CD4-positive, alpha-beta T cell (primary cell): Measurements from ENCODE around the gene PROSER2. TPM values are rescaled to one million over a fixed set of nuclear protein-coding genes. Genes with fewer than 3 reads are reported as not detected.

ENCODE experiments used
- ATAC-seq: fragments of 200-7000 bp; cut with Tn5 transposase; one replicate; pipeline ENCODE4 v1.10.0; 2022; ENCODE audit warnings: mild to moderate bottlenecking; ENCODE audit not compliant: poor library complexity
- CTCF ChIA-PET: fragments of 350-600 bp; sonication (Branson Sonifier 250); formaldehyde crosslinking; loops from one replicate; lab custom pipeline; 2021; ENCODE audit warnings: antibody characterized with exemption, inconsistent platforms; lab: Charles Lee
- POLR2A ChIA-PET: fragments of 350-600 bp; sonication (Branson Sonifier 250); formaldehyde crosslinking; loops from one replicate; lab custom pipeline; 2021; ENCODE audit warnings: antibody characterized with exemption, inconsistent platforms; lab: Charles Lee
- DNase-seq, 14 experiments: peaks; one replicate each; pipeline ENCODE4 v3.0.0-alpha.2; 2013 to 2020; ENCODE audit warnings: mixed read lengths in 2 of 14
- H3K27ac ChIP-seq, 2 donors: one replicate each; pipeline versions ENCODE4 v1.5.1 to v1.7.0; 2013; ENCODE audit warnings: low read length in 2 of 2, low read depth in 1 of 2, mild to moderate bottlenecking in 1 of 2
- H3K27me3 ChIP-seq, 2 experiments: 1 replicate in 1 of 2; 2 replicates in 1 of 2; pipeline versions ENCODE4 v1.6.1 to v1.7.0; 2013; ENCODE audit warnings: low read length in 2 of 2, control low read depth in 1 of 2, mild to moderate bottlenecking in 1 of 2, moderate library complexity in 1 of 2; ENCODE audit not compliant: insufficient read depth in 2 of 2, control insufficient read depth in 1 of 2
- H3K36me3 ChIP-seq: one replicate; pipeline ENCODE4 v1.6.1; 2013; ENCODE audit warnings: low read length, control low read depth; ENCODE audit not compliant: insufficient read depth
- H3K4me1 ChIP-seq: one replicate; pipeline ENCODE4 v1.6.1; 2013; ENCODE audit warnings: low read length, control low read depth; ENCODE audit not compliant: insufficient read depth
- H3K4me3 ChIP-seq: one replicate; pipeline ENCODE4 v1.5.1; 2013; ENCODE audit warnings: mild to moderate bottlenecking, low read length, moderate library complexity
- H3K9me3 ChIP-seq, 2 experiments: 1 replicate in 1 of 2; 2 replicates in 1 of 2; pipeline versions ENCODE4 v1.6.1 to v1.7.0; 2013; ENCODE audit warnings: low read length in 2 of 2, mild to moderate bottlenecking in 2 of 2, control low read depth in 1 of 2, moderate library complexity in 1 of 2; ENCODE audit not compliant: control insufficient read depth in 1 of 2, insufficient read depth in 1 of 2
- H3K27ac Mint-ChIP-seq: one replicate; pipeline ENCODE4 v1.8.0; 2020; ENCODE audit warnings: mixed read lengths
- H3K27me3 Mint-ChIP-seq: one replicate; pipeline ENCODE4 v1.8.0; 2021; ENCODE audit warnings: mixed read lengths
- H3K36me3 Mint-ChIP-seq: one replicate; pipeline ENCODE4 v1.8.0; 2021; ENCODE audit warnings: low read depth, mixed read lengths
- H3K4me1 Mint-ChIP-seq: one replicate; pipeline ENCODE4 v1.8.0; 2021; ENCODE audit warnings: low read depth, mixed read lengths
- H3K4me3 Mint-ChIP-seq: one replicate; pipeline ENCODE4 v1.8.0; 2020; ENCODE audit warnings: mild to moderate bottlenecking, mixed read lengths
- H3K9me3 Mint-ChIP-seq: one replicate; pipeline ENCODE4 v1.8.0; 2020; ENCODE audit warnings: mixed read lengths
- intact Hi-C, 2 experiments: fragments of 100-400 bp; cut with DNase I in 1 of 2; cut with micrococcal nuclease in 1 of 2; formaldehyde crosslinking; loops; one replicate each; pipeline versions ENCODE4 v1.15.1 to v1.9.0; 2023 to 2025; cut with DNase I, micrococcal nuclease
- total RNA-seq, 174 experiments: library from RNA in 2 of 174; stranded (reverse) in 2 of 174; gene quantifications; one replicate each; pipeline ENCODE4 v1.2.3 and lab custom pipeline; 2021 to 2026
- TF ChIP-seq, protein P1 (sequence below): fragments of 200-600 bp; IDR thresholded peaks from one replicate; pipeline ENCODE4 v1.8.0; 2022; ENCODE audit warnings: antibody characterized with exemption, mild to moderate bottlenecking

Gene PROSER2
- total RNA-seq, 2 experiments from 2014 or later = 1.1 TPM

DNA sequence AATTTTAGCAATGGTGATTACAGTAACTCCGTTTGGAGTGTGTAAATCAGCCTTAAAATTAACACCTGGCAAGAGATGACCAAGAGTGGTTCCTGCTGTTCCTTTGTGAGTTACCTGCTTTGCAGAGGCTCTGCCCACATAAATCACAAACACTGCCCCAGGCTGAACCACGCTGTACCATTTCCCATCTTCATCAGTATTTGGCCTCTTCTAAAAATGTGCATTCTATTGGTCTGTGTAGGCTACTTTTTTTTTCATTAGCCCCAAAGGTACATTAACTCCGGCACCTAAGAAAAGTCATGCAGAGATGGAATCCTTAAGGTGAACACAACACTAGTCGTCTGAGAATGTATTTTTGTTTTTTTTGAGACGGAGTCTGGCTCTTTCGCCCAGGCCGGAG, 96.1 kb downstream of the PROSER2 start:
- H3K36me3 ChIP-seq = peaks cover 37% of the 10 kb centered on the region
- DNase-seq (no peak), ATAC-seq (no peak)
- TF ChIP-seq, protein P1, sequence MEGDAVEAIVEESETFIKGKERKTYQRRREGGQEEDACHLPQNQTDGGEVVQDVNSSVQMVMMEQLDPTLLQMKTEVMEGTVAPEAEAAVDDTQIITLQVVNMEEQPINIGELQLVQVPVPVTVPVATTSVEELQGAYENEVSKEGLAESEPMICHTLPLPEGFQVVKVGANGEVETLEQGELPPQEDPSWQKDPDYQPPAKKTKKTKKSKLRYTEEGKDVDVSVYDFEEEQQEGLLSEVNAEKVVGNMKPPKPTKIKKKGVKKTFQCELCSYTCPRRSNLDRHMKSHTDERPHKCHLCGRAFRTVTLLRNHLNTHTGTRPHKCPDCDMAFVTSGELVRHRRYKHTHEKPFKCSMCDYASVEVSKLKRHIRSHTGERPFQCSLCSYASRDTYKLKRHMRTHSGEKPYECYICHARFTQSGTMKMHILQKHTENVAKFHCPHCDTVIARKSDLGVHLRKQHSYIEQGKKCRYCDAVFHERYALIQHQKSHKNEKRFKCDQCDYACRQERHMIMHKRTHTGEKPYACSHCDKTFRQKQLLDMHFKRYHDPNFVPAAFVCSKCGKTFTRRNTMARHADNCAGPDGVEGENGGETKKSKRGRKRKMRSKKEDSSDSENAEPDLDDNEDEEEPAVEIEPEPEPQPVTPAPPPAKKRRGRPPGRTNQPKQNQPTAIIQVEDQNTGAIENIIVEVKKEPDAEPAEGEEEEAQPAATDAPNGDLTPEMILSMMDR = no peak
- Mint-ChIP-seq H3K27ac (peak overlapping the region; percentile 45), H3K9me3 (no peaks in the 10 kb centered on the region), H3K27me3 (no peaks in the 10 kb centered on the region), H3K4me1 (no peaks in the 10 kb centered on the region), H3K36me3 (peaks cover 46% of the 10 kb centered on the region), H3K4me3 (no peak overlapping the region)
- intact Hi-C loops = no loop called here
- ChIA-PET CTCF (no interaction called here), POLR2A (no interaction called here)
- no peak overlapping the region for H3K4me3 ChIP-seq
- H3K27me3 ChIP-seq = no peaks in the 10 kb centered on the region
- no peak overlapping the region for H3K27ac ChIP-seq
- H3K9me3 ChIP-seq = no peaks in the 10 kb centered on the region
- no peaks in the 10 kb centered on the region for H3K4me1 ChIP-seq

Other genes starting within 250 kb of the PROSER2 start
- 1 to 10 TPM; 5.2 to 5.6 TPM for gene USP6NL, start 211.7 kb upstream of the PROSER2 start, total RNA-seq
- gene ECHDC3, start 81.0 kb upstream of the PROSER2 start, total RNA-seq = 1 to 10 TPM; 1.5 to 1.6 TPM
- 10 to 100 TPM; 14.5 to 15.3 TPM for gene UPF2, start 219.5 kb downstream of the PROSER2 start, total RNA-seq
- 1 to 10 TPM; 5.1 to 5.3 TPM for gene DHTKD1, start 245.6 kb downstream of the PROSER2 start, total RNA-seq